A673 (cell line): ENCODE measurements around the gene SKP1. TPM values are rescaled to one million over a fixed set of nuclear protein-coding genes. Genes with fewer than 3 reads are reported as not detected.

Experiments used
- BruUV-seq: library from RNA; stranded (reverse); fragments of 400-500 nt; replicated peaks from 2 replicates; lab custom pipeline; 2021; lab: Mats Ljungman, UMichigan
- CTCF ChIA-PET: fragments of 300-600 bp; sonication (Branson Sonifier 250); formaldehyde crosslinking; loops from one replicate; lab custom pipeline; 2022; ENCODE audit warnings: antibody characterized with exemption; lab: Charles Lee
- POLR2A ChIA-PET: fragments of 300-600 bp; sonication (Branson Sonifier 250); formaldehyde crosslinking; loops from one replicate; lab custom pipeline; 2022; ENCODE audit warnings: antibody characterized with exemption; ENCODE audit not compliant: low non-redundant PET; lab: Charles Lee
- DNase-seq: peaks from one replicate; pipeline ENCODE4 v3.0.0-alpha.2; 2015; ENCODE audit warnings: low spot score
- H3K27ac ChIP-seq: fragments of 200-600 bp; sonication (generic); 2 replicates; pipeline ENCODE4 v1.5.1; 2016; ENCODE audit warnings: mixed run types, low read depth, mild to moderate bottlenecking, mixed read lengths, antibody characterized with exemption, low read length; ENCODE audit not compliant: poor library complexity, severe bottlenecking
- H3K27me3 ChIP-seq: fragments of 200-600 bp; sonication (generic); replicated peaks from 2 replicates; pipeline ENCODE4 v1.6.1; 2017; ENCODE audit warnings: mixed run types, low read depth, mild to moderate bottlenecking, mixed read lengths, antibody characterized with exemption, low read length; ENCODE audit not compliant: insufficient read depth, poor library complexity
- H3K36me3 ChIP-seq: fragments of 200-600 bp; sonication (generic); 2 replicates; pipeline ENCODE4 v1.6.1; 2016; ENCODE audit warnings: mixed run types, mild to moderate bottlenecking, mixed read lengths, antibody characterized with exemption, low read length; ENCODE audit not compliant: insufficient read depth, poor library complexity, severe bottlenecking
- H3K4me1 ChIP-seq: fragments of 200-600 bp; sonication (generic); 2 replicates; pipeline ENCODE4 v1.6.1; 2017; ENCODE audit warnings: mixed run types, mild to moderate bottlenecking, mixed read lengths, antibody characterized with exemption, low read length; ENCODE audit not compliant: insufficient read depth, poor library complexity, severe bottlenecking
- H3K4me3 ChIP-seq: fragments of 200-600 bp; sonication (generic); 2 replicates; pipeline ENCODE4 v1.5.1; 2016; ENCODE audit warnings: low read depth, mixed run types, mild to moderate bottlenecking, mixed read lengths, low read length; ENCODE audit not compliant: poor library complexity, severe bottlenecking
- H3K9me3 ChIP-seq: fragments of 200-600 bp; sonication (generic); 2 replicates; pipeline ENCODE4 v1.6.1; 2016; ENCODE audit warnings: mixed run types, low read depth, mild to moderate bottlenecking, mixed read lengths, antibody characterized with exemption, low read length; ENCODE audit not compliant: poor library complexity, severe bottlenecking
- CTCF ChIP-seq: fragments of 300-800, 200-600 bp; sonication (generic); conservative IDR thresholded peaks from 2 replicates; pipeline ENCODE4 v1.5.1; 2017; ENCODE audit warnings: low read depth, mild to moderate bottlenecking, antibody characterized with exemption, low read length, moderate library complexity, mixed read lengths
- EZH2 ChIP-seq: fragments of 200-600 bp; sonication (generic); IDR thresholded peaks from 2 replicates; pipeline ENCODE4 v1.6.1; 2017; ENCODE audit warnings: borderline replicate concordance, low read depth, mild to moderate bottlenecking, mixed read lengths, antibody characterized with exemption, low read length; ENCODE audit not compliant: poor library complexity, severe bottlenecking
- intact Hi-C: fragments of 100-400 bp; cut with micrococcal nuclease; formaldehyde crosslinking; loops from one replicate; pipeline ENCODE4 v1.10.0; 2022; ENCODE audit not compliant: unreplicated experiment
- total RNA-seq: library from RNA; stranded (reverse); gene quantifications from 2 replicates; pipeline ENCODE4 v1.2.3, GENCODE V29; 2021

The SKP1 gene
- total RNA-seq, 1 experiment from 2014 or later: 465 TPM

- Histone ChIP-seq H3K4me3 (no peak overlapping the region), H3K4me1 (peaks cover 7% of the 10 kb centered on the region), H3K27ac (no peak overlapping the region), H3K27me3 (no peaks in the 10 kb centered on the region), H3K36me3 (peaks cover 27% of the 10 kb centered on the region), H3K9me3 (no peaks in the 10 kb centered on the region)
- no TSS peak for BruUV-seq
- ChIA-PET POLR2A (no interaction called here), CTCF (interaction anchor here (0.7 to 1.7 kb wide), 2 partner anchors 72 to 99 kb away, joined by 3 to 8 read pairs; no protein-coding TSS in a partner anchor)
- no peak for TF ChIP-seq CTCF
- TF ChIP-seq EZH2: no peak
- intact Hi-C loops: no loop called here
- no peak for DNase-seq
Observed at GRCh38 chr5:134138416-134139376, 38.1 kb downstream of the SKP1 start.

- CTCF ChIA-PET: no interaction called here
- Histone ChIP-seq H3K4me3 (no peak overlapping the region), H3K27ac (no peak overlapping the region), H3K9me3 (no peaks in the 10 kb centered on the region), H3K4me1 (peaks cover 7% of the 10 kb centered on the region), H3K36me3 (peaks cover 27% of the 10 kb centered on the region), H3K27me3 (no peaks in the 10 kb centered on the region)
- intact Hi-C loops: no loop called here
- no TSS peak for BruUV-seq
- no peak for DNase-seq
- POLR2A ChIA-PET: no interaction called here
- TF ChIP-seq CTCF (no peak), EZH2 (no peak)
Observed at GRCh38 chr5:134136771-134137170, 40.0 kb downstream of the SKP1 start.

GRCh38 chr5:134136221-134136631 is 40.5 kb downstream of the SKP1 start:
- H3K36me3 ChIP-seq: peaks cover 31% of the 10 kb centered on the region
- CTCF ChIA-PET: no interaction called here

More at GRCh38 chr5:134136221-134136631, 40.5 kb downstream of the SKP1 start:
- no peaks in the 10 kb centered on the region for H3K27me3 ChIP-seq
- H3K4me1 ChIP-seq: peaks cover 7% of the 10 kb centered on the region
- no peak for DNase-seq
- TF ChIP-seq EZH2 (no peak), CTCF (no peak)
- no peaks in the 10 kb centered on the region for H3K9me3 ChIP-seq
- no peak overlapping the region for H3K27ac ChIP-seq
- intact Hi-C loops: no loop called here
- no peak overlapping the region for H3K4me3 ChIP-seq
- BruUV-seq: no TSS peak
- POLR2A ChIA-PET: no interaction called here
